GM18907 (cell line): ENCODE data around the gene FAM168B.
"Not testable (repeated sequence)": the region's sequence is repeated elsewhere in the genome, so short reads cannot be mapped to it uniquely, and the experiment has no call there.

ENCODE experiments used
- ATAC-seq: cut with Tn5 transposase; IDR thresholded peaks from one replicate; pipeline ENCODE4 v1.9.1; 2021; ENCODE audit warnings: mild to moderate bottlenecking, moderate library complexity; ENCODE audit not compliant: unreplicated experiment

The FAM168B gene

GRCh38 chr2:131103165-131103564 is 9.9 kb upstream of the FAM168B start:
- no peak for ATAC-seq

DNA sequence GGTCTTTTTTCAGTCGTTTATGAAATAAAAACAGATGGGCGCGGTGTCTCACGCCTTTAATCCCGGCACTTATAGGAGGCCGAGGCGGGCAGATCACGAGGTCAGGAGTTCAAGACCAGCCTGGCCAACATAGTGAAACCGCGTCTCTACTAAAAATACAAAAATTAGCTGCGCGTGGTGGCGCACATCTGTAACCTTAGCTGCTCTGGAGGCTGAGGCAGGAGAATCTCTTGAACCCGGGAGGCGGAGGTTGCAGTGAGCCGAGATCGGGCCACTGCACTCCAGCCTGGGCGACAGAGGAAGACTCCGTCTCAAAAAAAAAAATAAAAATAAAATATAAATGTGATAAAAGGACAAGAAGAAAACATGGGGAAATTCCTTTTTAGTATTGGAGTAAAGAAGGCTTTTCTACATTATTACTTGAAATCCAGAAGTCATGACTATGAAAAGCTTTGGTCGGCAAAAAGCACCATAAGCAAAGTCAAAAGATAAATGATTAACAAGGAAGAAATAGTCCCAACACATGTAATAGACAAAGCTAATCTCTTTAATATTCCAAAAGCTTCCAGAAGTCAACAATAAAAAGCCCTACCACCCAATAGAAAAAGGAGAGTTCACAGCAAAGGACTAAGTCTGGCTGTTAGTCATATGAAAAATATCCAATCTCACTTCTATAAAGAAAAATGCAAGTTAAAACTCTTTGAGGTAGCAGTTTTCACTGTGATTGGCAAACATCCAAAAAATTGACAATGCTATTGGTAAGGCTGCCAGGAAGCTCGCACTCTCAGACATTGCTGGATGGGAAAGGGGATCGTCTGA is 1.4 kb upstream of the FAM168B start:
- no peak for ATAC-seq

- ATAC-seq, result peak; percentile 79
These were observed 619 bp upstream of the FAM168B start for GRCh38 chr2:131093696-131094462.

DNA sequence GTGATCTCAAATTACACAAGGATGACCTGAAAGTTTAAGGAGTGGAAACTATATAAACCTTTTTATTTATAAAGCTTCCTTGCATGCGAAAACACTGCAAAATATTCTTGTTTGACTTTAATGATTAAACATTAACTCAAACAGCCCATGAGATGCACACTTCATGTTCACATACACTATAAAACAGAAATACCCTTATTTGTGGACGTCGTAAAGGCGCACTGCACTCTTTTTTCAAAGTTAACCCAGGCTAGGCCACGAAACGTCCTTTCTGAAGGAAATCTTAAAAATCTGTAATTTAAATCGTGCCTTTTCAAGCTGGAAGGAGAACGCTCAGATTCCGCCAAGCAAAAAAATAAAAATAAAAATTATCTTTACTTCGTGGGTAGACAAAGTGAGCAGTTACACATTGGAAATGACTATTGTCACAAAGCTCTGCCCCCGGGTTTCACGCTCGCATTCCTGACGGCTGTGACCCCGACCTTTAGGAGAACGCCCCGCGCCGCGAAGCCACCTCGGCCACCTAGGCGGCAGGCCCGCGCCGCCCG is 728 bp downstream of the FAM168B start:
- no peak for ATAC-seq

DNA sequence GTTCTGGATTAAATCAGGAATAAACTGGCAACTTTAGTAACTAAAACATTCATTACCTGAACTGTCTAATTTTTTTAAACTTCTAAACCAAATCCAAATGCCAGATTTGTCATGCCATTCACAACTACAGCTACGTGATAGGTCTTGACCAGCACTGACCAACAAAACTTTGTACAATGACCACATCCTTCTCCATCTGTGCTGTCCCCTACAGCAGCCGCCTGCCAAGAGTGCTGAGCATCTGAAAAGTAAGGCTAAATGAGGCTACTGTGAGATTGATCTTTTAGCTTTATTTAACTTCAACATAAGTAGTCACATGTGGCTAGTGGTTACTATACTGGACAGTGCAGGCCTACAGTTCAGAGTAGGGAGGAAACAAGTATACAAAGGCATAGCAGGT is 7.6 kb downstream of the FAM168B start:
- no peak for ATAC-seq

DNA sequence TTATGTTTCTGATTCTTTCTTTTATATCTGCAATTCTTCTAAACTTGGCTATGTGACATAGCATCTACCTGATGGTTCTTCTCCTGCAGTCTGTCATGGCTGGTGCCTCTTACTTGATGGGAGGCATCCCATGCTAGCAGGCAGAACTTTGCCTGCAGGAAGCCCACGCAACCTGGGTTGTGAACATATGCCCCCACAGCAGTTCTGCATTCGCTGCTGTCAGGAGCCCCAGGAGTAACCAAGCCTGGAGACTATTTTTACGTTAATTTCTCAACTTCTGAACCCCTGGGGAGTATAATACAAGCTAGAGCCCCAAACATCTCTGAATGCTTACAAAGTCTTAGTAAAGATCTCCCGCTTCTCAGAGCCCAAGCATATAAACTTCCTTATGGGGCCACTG is 12.1 kb downstream of the FAM168B start:
- ATAC-seq, result no peak

- not testable (repeated sequence) for ATAC-seq
These were observed 13.3 kb downstream of the FAM168B start for GRCh38 chr2:131079931-131080330.

- ATAC-seq, result no peak
These were observed 15.3 kb downstream of the FAM168B start for GRCh38 chr2:131077966-131078365.

DNA sequence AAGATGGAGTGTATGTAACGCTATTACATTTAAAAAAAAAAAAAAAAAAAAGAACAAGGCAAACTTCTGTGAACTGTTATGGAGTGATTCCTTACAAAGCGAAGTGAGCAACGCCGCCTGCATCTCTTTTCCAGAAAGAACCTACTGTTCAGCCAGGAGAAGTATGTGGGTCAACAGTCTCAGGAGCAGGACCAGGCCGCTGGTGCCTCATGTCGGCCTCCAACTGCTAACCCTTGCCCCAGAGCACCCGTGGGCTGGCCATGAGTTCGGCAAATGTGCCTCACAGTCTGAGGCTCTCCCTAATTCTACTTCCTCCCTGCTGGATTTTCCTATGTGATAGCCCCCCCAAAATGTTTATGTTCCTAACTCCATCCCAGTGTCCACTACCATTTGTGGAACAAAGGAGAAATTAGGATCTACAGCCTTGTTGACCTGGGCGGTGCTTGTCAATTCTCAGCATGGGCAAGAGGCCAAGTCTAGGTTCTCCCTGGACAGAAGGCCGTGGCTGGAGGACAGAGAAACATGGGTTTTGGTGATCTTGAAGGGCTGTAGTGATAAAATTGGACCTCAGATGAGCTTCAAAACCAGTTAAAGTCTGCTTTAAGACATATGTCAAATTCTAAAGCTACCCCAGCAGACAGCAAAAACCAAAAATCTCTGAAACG is 15.9 kb downstream of the FAM168B start:
- ATAC-seq, result no peak

DNA sequence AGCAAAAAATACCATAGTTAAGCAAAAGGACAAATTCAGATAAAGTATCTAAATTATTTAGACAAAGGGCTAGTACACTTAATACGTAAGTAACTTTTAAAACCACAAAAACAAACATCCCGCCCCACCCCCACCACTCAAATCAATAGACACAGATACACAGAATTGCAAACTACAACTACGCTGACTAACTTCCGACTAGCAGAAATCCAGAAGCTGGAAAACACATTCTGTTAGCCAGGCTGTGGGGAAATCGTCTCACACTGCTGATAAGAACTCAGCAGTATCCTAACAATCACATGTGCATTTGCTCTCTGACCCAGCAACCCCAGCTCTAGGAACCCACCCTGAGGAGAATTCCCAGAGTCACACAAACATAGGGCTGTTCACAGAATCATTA is 16.6 kb downstream of the FAM168B start:
- ATAC-seq, result no peak

- ATAC-seq, result not testable (repeated sequence)
These were observed 17.7 kb downstream of the FAM168B start for GRCh38 chr2:131075578-131075977.

DNA sequence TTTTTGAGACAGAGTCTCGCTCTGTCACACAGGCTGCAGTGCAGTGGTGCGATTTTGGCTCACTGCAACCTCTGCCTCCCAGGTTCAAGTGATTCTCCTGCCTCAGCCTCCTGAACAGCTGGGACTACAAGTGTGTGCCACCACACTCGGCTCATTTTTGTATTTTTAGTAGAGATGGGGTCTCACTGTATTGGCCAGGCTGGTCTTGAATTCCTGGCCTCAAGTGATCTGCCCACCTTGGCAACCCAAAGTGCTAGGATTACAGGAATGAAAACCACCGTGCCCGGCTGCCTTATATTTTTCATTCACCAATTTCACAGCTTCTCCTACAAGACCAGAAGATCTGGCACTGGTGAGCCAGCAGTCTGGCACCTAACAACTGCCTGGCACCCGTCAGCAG is 25.1 kb downstream of the FAM168B start:
- not testable (repeated sequence) for ATAC-seq

GRCh38 chr2:131067465-131068125 is 25.7 kb downstream of the FAM168B start:
- ATAC-seq, result no peak

DNA sequence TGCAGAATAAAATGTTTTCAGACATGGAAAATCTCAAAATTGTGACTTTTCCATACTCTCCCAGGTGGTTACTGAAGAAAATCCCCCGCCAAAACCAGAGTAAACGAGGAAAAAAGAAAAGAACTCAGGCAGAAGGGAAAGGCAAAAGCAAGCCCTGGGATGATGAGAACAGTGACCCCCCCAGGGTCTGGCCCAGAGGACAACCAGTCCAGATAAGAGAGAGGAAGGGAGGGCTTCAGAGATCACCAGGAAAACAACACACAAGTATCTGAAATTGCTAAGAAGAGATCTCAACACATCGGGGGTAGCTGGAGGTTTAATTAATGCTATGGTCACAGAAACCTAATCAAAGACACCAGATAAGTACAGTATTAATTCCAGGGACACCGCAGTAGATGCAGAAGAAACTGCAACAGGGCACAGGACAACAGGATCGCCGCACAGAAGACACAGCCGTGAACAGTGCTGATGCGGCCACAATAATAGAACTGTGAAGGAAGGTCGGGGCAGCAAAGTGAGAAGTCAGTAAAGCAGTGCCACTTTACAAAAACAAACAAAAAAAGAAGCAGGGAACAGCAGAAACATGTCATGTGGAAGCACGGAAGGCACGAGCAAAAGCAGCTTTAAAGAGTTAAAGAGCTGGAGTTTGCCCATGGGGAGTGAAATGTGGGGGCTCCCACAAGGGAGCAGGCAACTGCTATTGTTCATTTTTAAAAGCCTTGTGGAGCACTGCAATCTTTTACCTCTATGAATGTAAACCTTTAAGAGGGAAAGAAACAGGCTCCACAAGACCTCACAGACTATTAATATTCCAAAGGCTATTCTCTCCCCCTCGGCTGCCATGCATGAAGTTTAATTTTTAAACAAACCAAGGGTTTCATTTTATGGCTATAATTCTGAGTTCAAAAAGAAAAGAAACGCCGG is 28.4 kb downstream of the FAM168B start:
- ATAC-seq, result no peak

DNA sequence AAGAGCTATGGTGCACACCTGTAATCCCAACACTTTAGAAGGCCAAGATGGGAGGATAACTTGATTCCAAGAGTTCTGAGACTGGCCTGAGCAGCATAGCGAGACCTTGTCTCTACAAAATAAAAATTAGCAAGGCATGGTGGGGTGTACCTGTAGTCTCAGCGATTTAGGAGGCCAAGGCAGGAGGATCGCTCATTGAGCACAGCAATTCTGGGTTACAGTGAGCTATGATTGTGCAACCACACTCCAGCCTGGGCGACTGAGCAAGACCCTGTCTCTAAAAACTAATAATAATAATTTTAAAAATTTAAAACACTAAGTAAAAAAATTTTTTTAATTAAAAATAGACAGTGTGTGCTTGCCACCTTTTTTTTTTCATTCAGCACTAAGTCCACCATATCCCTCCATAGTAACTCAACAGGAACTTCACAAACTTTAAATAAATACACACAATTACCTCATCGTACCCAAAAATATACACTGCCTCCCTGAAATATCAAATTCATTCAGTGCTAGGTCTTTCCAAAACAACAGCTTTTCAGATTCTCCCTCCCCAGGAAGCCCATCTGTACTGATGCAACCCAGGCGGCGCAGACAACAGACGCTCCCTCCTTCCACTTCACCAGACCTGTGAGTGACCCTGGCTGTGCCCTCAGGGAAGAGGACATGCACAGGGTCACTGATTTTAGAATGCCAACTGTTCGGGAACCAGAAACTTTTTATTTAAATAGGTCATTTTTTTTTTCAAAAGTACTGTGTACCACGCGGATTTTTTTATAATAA is 29.6 kb downstream of the FAM168B start:
- no peak for ATAC-seq

- no peak for ATAC-seq
These were observed 34.3 kb downstream of the FAM168B start for GRCh38 chr2:131058920-131059319.

DNA sequence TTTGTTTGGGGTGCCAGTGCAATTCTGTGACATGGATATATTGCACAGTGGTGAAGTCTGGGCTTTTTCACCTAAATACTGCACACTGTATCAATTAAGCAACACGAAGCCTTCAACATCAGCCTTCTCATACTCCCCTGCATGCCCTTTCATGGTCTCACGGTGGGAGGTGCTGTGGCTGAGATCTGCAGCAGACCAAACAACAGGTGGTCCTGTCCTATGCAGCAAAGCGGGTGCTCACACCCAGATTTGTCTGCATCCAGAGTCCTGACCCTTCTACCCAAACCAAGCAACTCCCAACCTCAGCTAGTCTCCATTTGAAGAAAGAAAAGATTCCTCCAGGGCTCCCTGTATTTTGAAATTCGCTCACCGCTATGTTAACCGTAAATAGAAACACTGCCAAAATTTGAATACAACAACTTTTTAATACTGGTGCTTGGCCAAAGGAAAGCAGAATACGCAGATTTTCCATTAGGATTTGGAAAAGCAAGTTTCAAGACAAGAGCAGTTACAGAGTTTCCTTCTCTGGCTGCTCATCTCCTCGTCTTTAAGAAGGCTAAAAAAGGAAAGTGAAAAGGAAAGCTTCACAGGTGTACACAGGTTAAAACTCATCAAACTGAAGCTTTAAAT is 34.9 kb downstream of the FAM168B start:
- ATAC-seq, result no peak

- ATAC-seq, result no peak
These were observed 36.4 kb downstream of the FAM168B start for GRCh38 chr2:131056932-131057287.
